Activated naive CD4-positive, alpha-beta T cell treated with anti-CD3 and anti-CD28 coated beads, Interleukin-2, amount 50 U/mL, for 16 hours (primary cell): ENCODE measurements around the gene GAS7.
"Not testable (repeated sequence)": the region's sequence is repeated elsewhere in the genome, so short reads cannot be mapped to it uniquely, and the experiment has no call there.

Source experiments
- DNase-seq: peaks from one replicate; pipeline ENCODE4 v3.0.0-alpha.2; 2020

GAS7 gene

GRCh38 chr17:9932491-9932890, 265.9 kb downstream of the GAS7 start:
- DNase-seq: no peak

GRCh38 chr17:9931144-9931741, 267.2 kb downstream of the GAS7 start:
- no peak for DNase-seq

- no peak for DNase-seq
Measured at GRCh38 chr17:9929871-9930270, 268.5 kb downstream of the GAS7 start.

- DNase-seq: no peak
Measured at GRCh38 chr17:9928601-9929333, 269.6 kb downstream of the GAS7 start.

GRCh38 chr17:9926150-9926804, 272.1 kb downstream of the GAS7 start:
- no peak for DNase-seq

GRCh38 chr17:9925457-9925856, 272.9 kb downstream of the GAS7 start:
- no peak for DNase-seq

- DNase-seq: no peak
Measured at GRCh38 chr17:9924735-9925191, 273.6 kb downstream of the GAS7 start.

GRCh38 chr17:9922012-9922848, 276.2 kb downstream of the GAS7 start:
- no peak for DNase-seq

- DNase-seq: not testable (repeated sequence)
Measured at GRCh38 chr17:9921216-9921615, 277.2 kb downstream of the GAS7 start.

GRCh38 chr17:9918804-9919352, 279.5 kb downstream of the GAS7 start:
- no peak for DNase-seq

- DNase-seq: no peak
Measured at GRCh38 chr17:9918352-9918751, 280.1 kb downstream of the GAS7 start.

GRCh38 chr17:9917801-9918200, 280.6 kb downstream of the GAS7 start:
- DNase-seq: no peak

GRCh38 chr17:9917131-9917530, 281.3 kb downstream of the GAS7 start:
- DNase-seq: no peak

GRCh38 chr17:9916108-9916507, 282.3 kb downstream of the GAS7 start:
- DNase-seq: no peak

- DNase-seq: no peak
Measured at GRCh38 chr17:9913476-9913875, 284.9 kb downstream of the GAS7 start.

- no peak for DNase-seq
Measured at GRCh38 chr17:9912121-9913099, 286.0 kb downstream of the GAS7 start.

- DNase-seq: no peak
Measured at GRCh38 chr17:9911089-9911488, 287.3 kb downstream of the GAS7 start.

- no peak for DNase-seq
Measured at GRCh38 chr17:9908649-9909042, 289.8 kb downstream of the GAS7 start.

- no peak for DNase-seq
Measured at GRCh38 chr17:9907883-9908648, 290.3 kb downstream of the GAS7 start.

GRCh38 chr17:9907131-9907530, 291.3 kb downstream of the GAS7 start:
- no peak for DNase-seq

GRCh38 chr17:9906616-9907015, 291.8 kb downstream of the GAS7 start:
- DNase-seq: no peak
